Astrocyte (in vitro differentiated cells and primary cell): ENCODE measurements around the gene NUP93. TPM values are rescaled to one million over a fixed set of nuclear protein-coding genes. Genes with fewer than 3 reads are reported as not detected.

ENCODE experiments used
- DNase-seq: peaks from one replicate; pipeline ENCODE4 v3.0.0-alpha.2; 2010; ENCODE audit warnings: low read depth
- FAIRE-seq: peaks from 2 replicates; lab custom pipeline; 2011; peaks lifted over from hg19 to GRCh38; lab: Jason Lieb, UNC
- H2AFZ ChIP-seq: 2 replicates; pipeline ENCODE4 v1.6.0; 2012; ENCODE audit warnings: low read depth, low read length, inconsistent platforms
- H3K27ac ChIP-seq: 2 replicates; pipeline ENCODE4 v1.5.1; 2011; ENCODE audit warnings: low read depth, low read length, inconsistent platforms
- H3K27me3 ChIP-seq: 2 replicates; pipeline ENCODE4 v1.6.0; 2011; ENCODE audit warnings: low read length, inconsistent platforms; ENCODE audit not compliant: insufficient read depth
- H3K36me3 ChIP-seq: 2 replicates; pipeline ENCODE4 v1.5.1; 2011; ENCODE audit warnings: low read length, inconsistent platforms; ENCODE audit not compliant: insufficient read depth
- H3K4me1 ChIP-seq: 2 replicates; pipeline ENCODE4 v1.5.1; 2011; ENCODE audit warnings: low read length, inconsistent platforms; ENCODE audit not compliant: insufficient read depth
- H3K4me2 ChIP-seq: 2 replicates; pipeline ENCODE4 v1.6.0; 2012; ENCODE audit warnings: low read length, inconsistent platforms
- H3K4me3 ChIP-seq: 2 replicates; pipeline ENCODE4 v1.5.1; 2011; ENCODE audit warnings: low read depth, mild to moderate bottlenecking, low read length, inconsistent platforms; ENCODE audit not compliant: insufficient read depth
- H3K79me2 ChIP-seq: 2 replicates; pipeline ENCODE4 v1.6.0; 2012; ENCODE audit warnings: mild to moderate bottlenecking, low read length, inconsistent platforms; ENCODE audit not compliant: insufficient read depth
- H3K9ac ChIP-seq: 2 replicates; pipeline ENCODE4 v1.6.0; 2012; ENCODE audit warnings: mild to moderate bottlenecking, low read length, inconsistent platforms
- H3K9me3 ChIP-seq: 2 replicates; pipeline ENCODE4 v1.5.1; 2012; ENCODE audit warnings: low read depth, mild to moderate bottlenecking, low read length, inconsistent platforms; ENCODE audit not compliant: insufficient read depth
- H4K20me1 ChIP-seq: 2 replicates; pipeline ENCODE4 v1.6.0; 2012; ENCODE audit warnings: low read length, inconsistent platforms; ENCODE audit not compliant: insufficient read depth
- H3K27ac Mint-ChIP-seq: one replicate; pipeline ENCODE4 v1.8.0; 2021; ENCODE audit warnings: mild to moderate bottlenecking, mixed read lengths; ENCODE audit not compliant: unreplicated experiment
- H3K27me3 Mint-ChIP-seq: one replicate; pipeline ENCODE4 v1.8.0; 2021; ENCODE audit warnings: low read depth, mixed read lengths; ENCODE audit not compliant: unreplicated experiment
- H3K36me3 Mint-ChIP-seq: one replicate; pipeline ENCODE4 v1.8.0; 2021; ENCODE audit warnings: low read depth, mixed read lengths; ENCODE audit not compliant: unreplicated experiment
- H3K4me1 Mint-ChIP-seq: one replicate; pipeline ENCODE4 v1.8.0; 2021; ENCODE audit warnings: low read depth, mixed read lengths; ENCODE audit not compliant: unreplicated experiment
- H3K4me3 Mint-ChIP-seq: one replicate; pipeline ENCODE4 v1.8.0; 2021; ENCODE audit warnings: mild to moderate bottlenecking, moderate library complexity, mixed read lengths; ENCODE audit not compliant: unreplicated experiment
- H3K9me3 Mint-ChIP-seq: one replicate; pipeline ENCODE4 v1.8.0; 2021; ENCODE audit warnings: mild to moderate bottlenecking, mixed read lengths; ENCODE audit not compliant: unreplicated experiment
- EZH2 ChIP-seq: IDR thresholded peaks from 2 replicates; pipeline ENCODE4 v1.6.1; 2012; ENCODE audit warnings: mild to moderate bottlenecking, low read length, inconsistent platforms; ENCODE audit not compliant: insufficient read depth
- total RNA-seq: library from RNA; stranded (reverse); gene quantifications from 2 replicates; pipeline ENCODE4 v1.2.1, GENCODE V29; 2021
- TF ChIP-seq, protein P1 (sequence below): IDR thresholded peaks from 2 replicates; pipeline ENCODE4 v1.5.1; 2011; ENCODE audit warnings: low read depth, mild to moderate bottlenecking, inconsistent platforms, low read length, moderate library complexity; ENCODE audit not compliant: insufficient read depth

Gene NUP93
- total RNA-seq, 1 donor from 2014 or later = 89.3 TPM

DNA sequence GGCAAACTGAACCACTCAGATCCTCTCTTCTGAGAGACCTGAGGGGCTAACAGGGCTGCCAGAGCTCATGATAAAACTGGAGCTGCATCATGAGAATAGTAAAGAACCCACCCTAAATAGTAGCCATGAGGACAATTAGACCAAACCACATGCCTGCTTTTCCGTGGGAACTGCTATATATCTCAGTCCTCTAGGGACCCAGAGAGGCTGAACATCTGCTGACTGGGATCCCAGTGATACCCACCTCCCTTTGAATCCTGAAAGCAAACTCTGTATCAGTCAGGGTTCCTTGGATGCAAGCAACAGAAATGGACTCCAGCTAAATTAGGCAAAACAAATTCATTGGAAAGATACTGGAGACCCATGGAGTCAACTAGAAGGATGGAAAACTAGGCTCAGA is 41.2 kb upstream of the NUP93 start:
- no peak overlapping the region for H3K4me3 Mint-ChIP-seq
- Histone ChIP-seq H3K27ac (no peak overlapping the region), H2AFZ (no peak overlapping the region), H3K4me1 (no peaks in the 10 kb centered on the region), H3K9ac (no peak overlapping the region), H3K79me2 (no peaks in the 10 kb centered on the region), H4K20me1 (no peaks in the 10 kb centered on the region), H3K36me3 (no peaks in the 10 kb centered on the region), H3K4me2 (no peak overlapping the region), H3K9me3 (peaks cover 3% of the 10 kb centered on the region), H3K27me3 (no peaks in the 10 kb centered on the region), H3K4me3 (no peak overlapping the region)
- H3K9me3 Mint-ChIP-seq = peaks cover 21% of the 10 kb centered on the region
- H3K27me3 Mint-ChIP-seq = peaks cover 22% of the 10 kb centered on the region
- H3K36me3 Mint-ChIP-seq = peaks cover 6% of the 10 kb centered on the region
- FAIRE-seq = no peak
- H3K27ac Mint-ChIP-seq = no peak overlapping the region
- DNase-seq = no peak
- no peak for TF ChIP-seq EZH2
- TF ChIP-seq, protein P1, sequence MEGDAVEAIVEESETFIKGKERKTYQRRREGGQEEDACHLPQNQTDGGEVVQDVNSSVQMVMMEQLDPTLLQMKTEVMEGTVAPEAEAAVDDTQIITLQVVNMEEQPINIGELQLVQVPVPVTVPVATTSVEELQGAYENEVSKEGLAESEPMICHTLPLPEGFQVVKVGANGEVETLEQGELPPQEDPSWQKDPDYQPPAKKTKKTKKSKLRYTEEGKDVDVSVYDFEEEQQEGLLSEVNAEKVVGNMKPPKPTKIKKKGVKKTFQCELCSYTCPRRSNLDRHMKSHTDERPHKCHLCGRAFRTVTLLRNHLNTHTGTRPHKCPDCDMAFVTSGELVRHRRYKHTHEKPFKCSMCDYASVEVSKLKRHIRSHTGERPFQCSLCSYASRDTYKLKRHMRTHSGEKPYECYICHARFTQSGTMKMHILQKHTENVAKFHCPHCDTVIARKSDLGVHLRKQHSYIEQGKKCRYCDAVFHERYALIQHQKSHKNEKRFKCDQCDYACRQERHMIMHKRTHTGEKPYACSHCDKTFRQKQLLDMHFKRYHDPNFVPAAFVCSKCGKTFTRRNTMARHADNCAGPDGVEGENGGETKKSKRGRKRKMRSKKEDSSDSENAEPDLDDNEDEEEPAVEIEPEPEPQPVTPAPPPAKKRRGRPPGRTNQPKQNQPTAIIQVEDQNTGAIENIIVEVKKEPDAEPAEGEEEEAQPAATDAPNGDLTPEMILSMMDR = no peak
- H3K4me1 Mint-ChIP-seq = peaks cover 1% of the 10 kb centered on the region

- Histone ChIP-seq H3K4me1 (no peaks in the 10 kb centered on the region), H3K27ac (no peak overlapping the region), H3K9ac (no peak overlapping the region), H3K4me2 (no peak overlapping the region), H3K9me3 (peaks cover 3% of the 10 kb centered on the region), H3K79me2 (no peaks in the 10 kb centered on the region), H3K27me3 (no peaks in the 10 kb centered on the region), H3K36me3 (no peaks in the 10 kb centered on the region), H2AFZ (no peak overlapping the region), H3K4me3 (no peak overlapping the region), H4K20me1 (no peaks in the 10 kb centered on the region)
- FAIRE-seq = no peak
- peaks cover 6% of the 10 kb centered on the region for H3K36me3 Mint-ChIP-seq
- H3K4me3 Mint-ChIP-seq = no peak overlapping the region
- H3K9me3 Mint-ChIP-seq = peaks cover 21% of the 10 kb centered on the region
- TF ChIP-seq EZH2 = no peak
- TF ChIP-seq, protein P1 = no peak
- no peak for DNase-seq
- peaks cover 1% of the 10 kb centered on the region for H3K4me1 Mint-ChIP-seq
- no peak overlapping the region for H3K27ac Mint-ChIP-seq
- H3K27me3 Mint-ChIP-seq = peaks cover 19% of the 10 kb centered on the region
Measured at GRCh38 chr16:56689171-56689570, 40.8 kb upstream of the NUP93 start.

DNA sequence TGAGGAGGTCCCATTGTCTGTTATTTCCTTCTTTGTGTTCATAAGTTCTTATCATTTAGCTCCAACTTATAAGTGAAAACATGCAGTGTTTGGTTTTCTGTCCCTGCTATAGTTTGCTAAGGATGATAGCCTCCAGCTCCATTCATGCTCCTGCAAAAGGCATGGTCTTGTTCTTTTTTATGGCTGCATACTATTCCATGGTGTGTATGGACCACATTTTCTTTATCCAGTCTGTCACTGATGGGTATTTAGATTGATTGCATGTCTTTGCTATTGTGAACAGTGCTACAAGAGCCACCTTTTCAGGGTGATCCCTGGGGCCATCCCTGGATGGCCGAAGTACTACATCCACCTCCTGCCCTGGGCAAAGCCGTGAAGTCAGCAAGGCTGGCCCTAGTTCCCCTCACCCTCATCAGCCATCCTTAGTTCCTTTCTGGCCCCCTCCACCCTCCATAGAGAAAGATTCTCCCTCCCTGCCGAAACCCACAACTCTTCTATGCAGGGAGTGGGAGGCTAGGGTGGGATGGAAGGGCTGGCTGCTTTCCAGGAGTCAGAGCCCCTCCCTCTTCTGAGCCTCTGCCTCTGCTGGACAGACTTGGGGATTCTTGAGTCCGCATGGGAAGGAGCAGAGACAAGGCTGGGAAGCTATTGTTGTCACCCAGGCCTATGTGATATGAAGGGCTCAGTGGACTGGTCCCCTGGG is 39.4 kb upstream of the NUP93 start:
- peaks cover 10% of the 10 kb centered on the region for H3K27me3 Mint-ChIP-seq
- FAIRE-seq = no peak
- no peaks in the 10 kb centered on the region for H3K4me1 ChIP-seq
- no peak overlapping the region for H3K9ac ChIP-seq
- peaks cover 21% of the 10 kb centered on the region for H3K9me3 Mint-ChIP-seq
- peaks cover 1% of the 10 kb centered on the region for H3K4me1 Mint-ChIP-seq
- H3K27ac Mint-ChIP-seq = no peak overlapping the region
- H3K4me3 ChIP-seq = no peak overlapping the region
- H3K27ac ChIP-seq = no peak overlapping the region
- TF ChIP-seq, protein P1 = no peak
- TF ChIP-seq EZH2 = no peak
- peaks cover 6% of the 10 kb centered on the region for H3K36me3 Mint-ChIP-seq
- H3K79me2 ChIP-seq = no peaks in the 10 kb centered on the region
- no peaks in the 10 kb centered on the region for H3K36me3 ChIP-seq
- H3K4me3 Mint-ChIP-seq = peak overlapping the region; percentile 41
- H4K20me1 ChIP-seq = no peaks in the 10 kb centered on the region
- DNase-seq = no peak
- no peaks in the 10 kb centered on the region for H3K27me3 ChIP-seq
- H3K4me2 ChIP-seq = no peak overlapping the region
- no peak overlapping the region for H2AFZ ChIP-seq
- peaks cover 3% of the 10 kb centered on the region for H3K9me3 ChIP-seq
